SJSA1 (cell line): ENCODE results near the gene SLC25A38. TPM values are rescaled to one million over a fixed set of nuclear protein-coding genes. Genes with fewer than 3 reads are reported as not detected.
"Not testable (repeated sequence)": the region's sequence is repeated elsewhere in the genome, so short reads cannot be mapped to it uniquely, and the experiment has no call there.

ENCODE experiments used
- DNase-seq, 2 experiments: peaks; one replicate each; pipeline ENCODE4 v3.0.0-alpha.2; 2015 to 2020; ENCODE audit warnings: low spot score in 2 of 2, low read depth in 1 of 2
- H3K27ac ChIP-seq: fragments of 250-450 bp; sonication (Bioruptor Pico); 2 replicates; pipeline ENCODE4 v1.5.1; 2020; ENCODE audit warnings: mild to moderate bottlenecking, moderate library complexity
- H3K27me3 ChIP-seq: fragments of 250-450 bp; sonication (Bioruptor Pico); replicated peaks from 2 replicates; pipeline ENCODE4 v1.5.1; 2020; ENCODE audit warnings: mild to moderate bottlenecking, moderate library complexity
- H3K36me3 ChIP-seq: fragments of 250-450 bp; sonication (Bioruptor Pico); 2 replicates; pipeline ENCODE4 v1.5.1; 2020; ENCODE audit warnings: mild to moderate bottlenecking
- H3K4me1 ChIP-seq: fragments of 250-450 bp; sonication (Bioruptor Pico); replicated peaks from 2 replicates; pipeline ENCODE4 v1.6.1; 2021; ENCODE audit warnings: mild to moderate bottlenecking
- H3K4me3 ChIP-seq: fragments of 250-450 bp; sonication (Bioruptor Pico); 2 replicates; pipeline ENCODE4 v1.5.1; 2020; ENCODE audit warnings: mild to moderate bottlenecking
- H3K9me3 ChIP-seq: fragments of 250-450 bp; sonication (Bioruptor Pico); replicated peaks from 2 replicates; pipeline ENCODE4 v1.5.1; 2020; ENCODE audit warnings: mild to moderate bottlenecking
- total RNA-seq: library from RNA; depleted of rRNA; stranded (reverse); fragments of >200 nt; shearing (Covaris generic); gene quantifications from 2 replicates; pipeline ENCODE4 v1.2.3, GENCODE V29; 2014

Gene SLC25A38
- total RNA-seq, 1 experiment from 2014 or later, result 19.0 TPM

- not testable (repeated sequence) for H3K27ac ChIP-seq, H3K4me3 ChIP-seq, H3K36me3 ChIP-seq, DNase-seq, H3K4me1 ChIP-seq, H3K27me3 ChIP-seq, H3K9me3 ChIP-seq
Measured at GRCh38 chr3:39353168-39353927, 29.8 kb upstream of the SLC25A38 start.

GRCh38 chr3:39358333-39358732 is 24.8 kb upstream of the SLC25A38 start:
- Histone ChIP-seq H3K36me3 (no peaks in the 10 kb centered on the region), H3K27ac (no peak overlapping the region), H3K27me3 (no peaks in the 10 kb centered on the region), H3K4me1 (no peaks in the 10 kb centered on the region), H3K9me3 (no peaks in the 10 kb centered on the region), H3K4me3 (no peak overlapping the region)
- no peak for DNase-seq

- no peaks in the 10 kb centered on the region for H3K27me3 ChIP-seq
- H3K4me1 ChIP-seq, result no peaks in the 10 kb centered on the region
- H3K27ac ChIP-seq, result no peak overlapping the region
- no peaks in the 10 kb centered on the region for H3K36me3 ChIP-seq
- no peaks in the 10 kb centered on the region for H3K9me3 ChIP-seq
- no peak overlapping the region for H3K4me3 ChIP-seq
- no peak for DNase-seq
Measured at GRCh38 chr3:39361252-39361927, 21.8 kb upstream of the SLC25A38 start.

GRCh38 chr3:39362192-39362591 is 21.0 kb upstream of the SLC25A38 start:
- Histone ChIP-seq H3K27ac (no peak overlapping the region), H3K36me3 (no peaks in the 10 kb centered on the region), H3K9me3 (no peaks in the 10 kb centered on the region), H3K4me1 (no peaks in the 10 kb centered on the region), H3K4me3 (no peak overlapping the region), H3K27me3 (no peaks in the 10 kb centered on the region)
- no peak for DNase-seq

GRCh38 chr3:39362812-39363211 is 20.4 kb upstream of the SLC25A38 start:
- Histone ChIP-seq H3K27ac (no peak overlapping the region), H3K4me1 (no peaks in the 10 kb centered on the region), H3K27me3 (no peaks in the 10 kb centered on the region), H3K9me3 (no peaks in the 10 kb centered on the region), H3K4me3 (no peak overlapping the region), H3K36me3 (no peaks in the 10 kb centered on the region)
- no peak for DNase-seq

GRCh38 chr3:39370450-39370849 is 12.7 kb upstream of the SLC25A38 start:
- not testable (repeated sequence) for H3K36me3 ChIP-seq, DNase-seq, H3K4me1 ChIP-seq, H3K9me3 ChIP-seq, H3K4me3 ChIP-seq, H3K27me3 ChIP-seq, H3K27ac ChIP-seq

GRCh38 chr3:39372833-39373232 is 10.3 kb upstream of the SLC25A38 start:
- Histone ChIP-seq H3K9me3 (no peaks in the 10 kb centered on the region), H3K27me3 (no peaks in the 10 kb centered on the region), H3K4me3 (no peak overlapping the region), H3K36me3 (no peaks in the 10 kb centered on the region), H3K27ac (no peak overlapping the region), H3K4me1 (no peaks in the 10 kb centered on the region)
- no peak for DNase-seq

- Histone ChIP-seq H3K9me3 (no peaks in the 10 kb centered on the region), H3K4me3 (no peak overlapping the region), H3K27me3 (no peaks in the 10 kb centered on the region), H3K36me3 (no peaks in the 10 kb centered on the region), H3K27ac (no peak overlapping the region), H3K4me1 (no peaks in the 10 kb centered on the region)
- DNase-seq, result no peak
Measured at GRCh38 chr3:39376959-39377634, 6.1 kb upstream of the SLC25A38 start.

- Histone ChIP-seq H3K4me1 (no peaks in the 10 kb centered on the region; the same call in 1 of the 2 replicates), H3K9me3 (no peaks in the 10 kb centered on the region)
- DNase-seq, result no peak
Measured at GRCh38 chr3:39378088-39378487, 5.1 kb upstream of the SLC25A38 start.

GRCh38 chr3:39378957-39379777 is 4.0 kb upstream of the SLC25A38 start:
- Histone ChIP-seq H3K4me3 (no peak overlapping the region), H3K9me3 (no peaks in the 10 kb centered on the region), H3K36me3 (0 out of 2 replicates have a peak, but pooled peaks cover 4% of the 10 kb centered on the region), H3K4me1 (no peaks in the 10 kb centered on the region; the same call in 1 of the 2 replicates), H3K27me3 (no peaks in the 10 kb centered on the region), H3K27ac (no peak overlapping the region)
- no peak for DNase-seq

More at GRCh38 chr3:39378088-39378487, 5.1 kb upstream of the SLC25A38 start:
- Histone ChIP-seq H3K27me3 (no peaks in the 10 kb centered on the region), H3K4me3 (no peak overlapping the region), H3K36me3 (no peaks in the 10 kb centered on the region), H3K27ac (no peak overlapping the region)

- Histone ChIP-seq H3K36me3 (0 out of 2 replicates have a peak, but pooled peaks cover 4% of the 10 kb centered on the region), H3K9me3 (no peaks in the 10 kb centered on the region), H3K4me3 (no peak overlapping the region), H3K4me1 (peaks cover under 1% of the 10 kb centered on the region; the same call in 1 of the 2 replicates), H3K27me3 (no peaks in the 10 kb centered on the region), H3K27ac (no peak overlapping the region)
- DNase-seq, result no peak
Measured at GRCh38 chr3:39379778-39380155, 3.4 kb upstream of the SLC25A38 start.

- no peak overlapping the region for H3K27ac ChIP-seq
- peaks cover 10% of the 10 kb centered on the region for H3K36me3 ChIP-seq
- DNase-seq, result no peak
- no peak overlapping the region for H3K4me3 ChIP-seq
- H3K9me3 ChIP-seq, result no peaks in the 10 kb centered on the region
- peaks cover 3% of the 10 kb centered on the region; the same call in 1 of the 2 replicates for H3K4me1 ChIP-seq
- H3K27me3 ChIP-seq, result no peaks in the 10 kb centered on the region
Measured at GRCh38 chr3:39381432-39381831, 1.7 kb upstream of the SLC25A38 start.

GRCh38 chr3:39383881-39384664 is 903 bp downstream of the SLC25A38 start:
- H3K36me3 ChIP-seq, result peaks cover 13% of the 10 kb centered on the region
- DNase-seq, result peak; percentile 88 to 93
- peak overlapping the region; percentile 64 for H3K4me3 ChIP-seq

More at GRCh38 chr3:39383881-39384664, 903 bp downstream of the SLC25A38 start:
- Histone ChIP-seq H3K4me1 (peaks cover 3% of the 10 kb centered on the region; the same call in 1 of the 2 replicates), H3K9me3 (no peaks in the 10 kb centered on the region), H3K27ac (peak overlapping the region; percentile 52), H3K27me3 (no peaks in the 10 kb centered on the region)
